ENCODE results near the gene ESAM. TPM values are rescaled to one million over a fixed set of nuclear protein-coding genes. Genes with fewer than 3 reads are reported as not detected.

ESAM gene
- total RNA-seq, 1 experiment from 2014 or later: 0.66 TPM

DNA sequence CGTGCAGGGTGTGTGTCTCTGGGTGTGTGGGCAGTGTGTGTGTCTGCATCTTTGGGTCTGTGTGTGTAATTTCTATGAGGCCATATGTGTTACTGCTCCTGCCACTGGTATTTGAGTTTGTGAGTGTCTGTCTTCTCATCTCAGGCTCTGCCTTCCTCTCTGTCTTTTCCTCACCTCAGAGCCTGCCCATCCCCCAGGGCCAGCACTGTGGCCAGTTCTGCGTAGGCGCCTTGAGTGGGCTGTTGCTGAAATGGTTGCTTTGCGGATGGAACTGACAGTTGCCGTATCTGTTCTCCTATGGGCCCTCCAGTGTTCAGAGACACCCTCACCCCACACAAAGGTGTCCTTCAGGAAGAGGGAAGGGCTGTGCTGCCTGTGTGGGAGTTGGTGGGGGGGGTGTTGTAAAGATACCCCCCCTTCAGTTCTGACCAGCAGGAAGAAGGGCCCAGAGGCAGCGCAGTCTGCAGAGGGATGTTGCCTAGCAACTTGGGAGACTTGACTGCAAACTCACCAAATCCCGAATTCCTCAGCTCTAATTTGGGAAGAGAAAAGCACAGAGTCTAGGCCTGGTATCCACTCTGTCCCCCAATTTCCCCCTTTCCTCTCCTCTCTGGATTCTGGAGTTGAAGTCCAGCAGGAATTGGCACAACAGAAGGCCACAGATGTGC is 24.3 kb downstream of the ESAM start:
- no peak for DNase-seq (ENCODE audit: low read depth)

DNA sequence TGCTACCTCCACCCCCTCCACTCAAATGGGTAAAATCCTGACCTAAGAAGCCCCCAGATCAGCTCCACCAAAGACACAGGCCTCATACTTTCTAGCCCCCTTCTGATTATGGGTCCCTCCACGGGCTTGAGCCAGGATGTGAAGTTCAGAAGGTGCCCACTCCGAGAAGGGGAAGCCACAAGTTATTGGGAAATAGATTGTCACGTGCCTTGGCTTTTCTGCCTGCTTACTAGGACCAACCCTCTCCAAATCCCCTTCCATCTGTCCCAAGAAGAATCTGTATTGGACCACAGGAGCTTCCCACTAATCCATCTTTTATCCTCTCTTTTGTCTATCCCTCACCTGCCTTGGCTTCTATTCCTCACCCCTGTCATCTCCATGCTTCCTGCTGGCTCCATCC is 25.4 kb downstream of the ESAM start:
- no peak for DNase-seq (ENCODE audit: low read depth)

DNA sequence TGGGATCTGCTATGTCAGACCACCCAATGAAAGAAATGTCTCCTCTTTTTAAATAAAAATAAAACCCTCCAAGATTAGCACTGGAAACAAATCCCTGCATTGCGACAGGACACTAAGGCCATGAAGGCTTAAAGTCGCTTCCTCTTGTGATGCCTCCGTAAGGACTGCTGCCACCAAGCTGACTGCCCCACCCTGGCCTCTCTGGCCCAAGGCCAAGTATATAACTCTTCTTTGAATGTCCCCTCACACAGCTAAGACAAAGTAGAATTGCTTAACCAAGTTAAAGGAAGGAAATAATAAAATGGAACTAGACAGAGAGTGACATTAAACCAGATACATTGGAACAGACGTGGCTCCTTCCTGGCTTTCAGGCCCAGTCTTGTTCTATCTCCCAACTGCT is 29.9 kb downstream of the ESAM start:
- no peak for DNase-seq (ENCODE audit: low read depth)

DNA sequence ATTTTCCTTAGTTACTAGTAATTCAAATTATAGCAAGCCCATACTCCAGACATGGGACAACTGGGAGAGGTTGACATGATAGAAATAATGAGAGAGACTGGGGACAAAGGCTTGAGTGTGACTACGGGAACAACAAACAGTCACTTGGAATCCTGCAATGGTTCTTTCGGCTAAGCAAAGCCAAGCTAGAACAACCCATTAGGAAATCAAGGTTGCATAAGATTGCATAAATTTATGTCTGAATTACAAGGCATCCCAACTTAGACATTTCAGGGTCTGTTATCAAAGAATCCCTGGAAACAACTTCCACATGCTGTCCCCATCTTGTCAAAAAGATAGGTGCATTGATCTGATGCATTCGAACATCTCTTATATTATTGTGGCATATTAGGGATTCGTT is 32.5 kb downstream of the ESAM start:
- no peak for DNase-seq (ENCODE audit: low read depth)

DNA sequence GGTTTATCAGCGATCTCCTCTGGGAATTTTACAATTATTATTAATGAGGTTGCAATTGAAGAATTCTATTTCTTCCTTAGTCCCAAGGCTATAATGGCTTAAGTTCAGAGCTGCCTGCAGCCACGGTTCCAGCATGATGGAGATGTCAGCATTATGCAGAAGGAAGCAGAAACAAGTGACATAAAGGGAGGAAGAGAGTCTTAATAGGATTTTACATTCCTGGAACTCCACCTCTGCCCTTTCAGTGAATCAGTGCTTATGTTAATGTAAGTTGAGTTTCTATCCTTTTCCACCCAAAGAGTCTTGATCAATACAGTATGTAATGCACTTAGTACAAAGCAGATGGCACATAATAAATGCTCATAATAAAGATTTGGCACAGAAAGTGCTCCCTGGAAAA is 34.0 kb downstream of the ESAM start:
- DNase-seq (ENCODE audit: low read depth): no peak

- DNase-seq (ENCODE audit: low read depth): no peak
These were observed 34.6 kb downstream of the ESAM start for GRCh38 chr11:124727474-124727873.

DNA sequence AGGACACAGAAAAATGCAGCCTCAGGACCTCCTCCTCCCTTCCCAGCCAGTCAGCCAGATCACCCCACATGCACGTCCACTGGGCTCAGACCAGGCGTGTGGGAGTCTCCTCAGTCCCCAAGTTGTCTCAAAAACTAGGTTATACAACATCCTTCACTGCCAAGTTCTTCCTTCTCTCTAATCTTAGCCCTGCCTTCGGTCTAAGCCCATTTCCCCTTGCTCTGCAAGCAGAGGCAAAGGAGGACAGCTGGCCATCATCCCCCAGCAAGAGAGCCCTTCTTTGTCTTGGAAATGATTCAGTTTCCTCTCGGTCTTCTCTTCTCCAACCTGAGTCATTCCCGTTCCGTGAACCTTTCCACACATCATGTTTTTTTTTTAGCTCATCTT is 36.4 kb downstream of the ESAM start:
- DNase-seq (ENCODE audit: low read depth): peak; percentile 92

- no peak for DNase-seq (ENCODE audit: low read depth)
These were observed 36.9 kb downstream of the ESAM start for GRCh38 chr11:124724979-124725718.

DNA sequence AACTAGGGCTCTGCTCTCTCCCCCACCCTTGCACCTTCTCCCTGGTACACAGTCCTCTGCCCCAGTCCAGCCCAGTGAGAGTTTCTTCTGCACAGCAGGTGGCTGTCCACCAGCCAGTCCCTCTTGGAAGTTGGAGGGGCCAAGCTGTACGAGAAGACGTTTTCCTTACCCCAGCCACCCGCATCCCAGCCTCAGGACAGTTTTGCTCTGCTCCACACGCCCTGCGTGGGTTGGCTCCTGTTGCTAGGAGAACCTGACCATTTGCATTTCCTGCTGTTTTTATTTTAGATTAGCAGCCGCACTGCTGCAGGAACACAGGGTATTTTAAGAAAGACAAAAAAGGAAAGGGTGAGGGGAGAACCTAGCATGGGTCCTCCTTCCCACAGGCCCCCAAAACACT is 39.9 kb downstream of the ESAM start:
- DNase-seq (ENCODE audit: low read depth): no peak

- no peak for DNase-seq (ENCODE audit: low read depth)
These were observed 42.6 kb downstream of the ESAM start for GRCh38 chr11:124719534-124719933.

- DNase-seq (ENCODE audit: low read depth): no peak
These were observed 43.3 kb downstream of the ESAM start for GRCh38 chr11:124718801-124719200.

- DNase-seq (ENCODE audit: low read depth): peak; percentile 54
These were observed 44.1 kb downstream of the ESAM start for GRCh38 chr11:124717786-124718651.

DNA sequence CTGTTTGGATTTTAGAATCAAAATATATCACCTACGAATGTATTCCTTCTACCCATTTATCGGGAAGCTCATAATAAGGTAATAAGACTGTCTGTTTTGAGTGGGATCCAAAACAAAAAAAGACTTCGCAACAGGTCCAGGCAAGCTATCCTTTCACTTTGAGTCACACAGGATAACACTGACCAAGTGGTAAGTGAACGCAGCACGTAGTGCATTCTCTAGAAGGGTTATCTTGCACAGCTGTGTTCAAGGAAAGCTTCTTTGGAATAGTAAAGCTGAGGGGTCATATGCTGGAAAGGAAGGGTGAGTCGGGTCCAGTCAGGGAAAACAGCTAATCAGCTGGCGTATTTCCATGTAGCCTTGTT is 44.7 kb downstream of the ESAM start:
- no peak for DNase-seq (ENCODE audit: low read depth)

DNA sequence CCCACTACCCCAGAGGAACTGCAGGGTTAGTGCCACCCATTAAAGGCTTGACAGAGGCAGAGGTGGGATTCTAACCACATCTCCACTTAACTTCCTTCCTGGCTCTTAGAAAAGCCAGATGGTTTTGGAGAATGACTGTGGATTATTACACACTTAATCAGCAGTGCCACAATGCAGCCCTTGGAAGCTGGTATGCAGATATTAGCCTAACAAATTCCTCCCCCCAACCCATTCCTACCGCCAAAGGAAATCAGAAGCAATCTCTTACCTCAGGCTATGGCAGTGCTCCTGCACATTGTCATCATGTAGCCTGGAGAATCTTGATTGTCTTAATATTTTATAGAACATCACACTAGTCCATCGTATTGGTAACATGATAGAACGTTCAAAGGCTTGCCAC is 45.5 kb downstream of the ESAM start:
- peak; percentile 67 for DNase-seq (ENCODE audit: low read depth)

DNA sequence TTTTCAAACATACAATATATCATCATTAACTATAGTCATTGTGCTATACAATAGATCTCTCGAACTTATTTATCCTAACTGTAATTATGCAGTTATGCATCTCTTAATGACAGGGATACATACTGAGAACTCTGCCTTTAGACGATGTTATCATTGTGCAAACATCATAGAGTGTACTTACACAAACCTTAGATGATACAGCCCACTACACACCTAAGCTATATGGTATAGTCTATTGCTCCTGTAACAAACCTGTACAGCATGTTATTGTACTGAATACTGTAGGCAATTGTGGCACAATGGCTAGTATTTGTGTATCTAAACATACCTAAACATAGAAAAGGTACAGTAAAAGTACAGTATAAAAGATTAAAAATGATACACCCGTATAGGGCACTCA is 49.7 kb downstream of the ESAM start:
- DNase-seq (ENCODE audit: low read depth): no peak

GRCh38 chr11:124707829-124708228 is 54.3 kb downstream of the ESAM start:
- peak; percentile 27 for DNase-seq (ENCODE audit: low read depth)

Other genes with a start within 250 kb of the ESAM start
- gene OR8B12, start 218.6 kb downstream of the ESAM start, total RNA-seq (2014; rRNA removed; shearing (Covaris generic)): not detected in 2 replicates
- gene OR8A1, start 192.3 kb downstream of the ESAM start, total RNA-seq (2014; rRNA removed; shearing (Covaris generic)): not detected in 2 replicates
- gene PANX3, start 150.9 kb downstream of the ESAM start, total RNA-seq (2014; rRNA removed; shearing (Covaris generic)): not detected in 2 replicates
- gene TBRG1, start 139.4 kb downstream of the ESAM start, total RNA-seq (2014; rRNA removed; shearing (Covaris generic)): 42.9 and 52.7 TPM in 2 replicates
- 4.3 and 5.5 TPM in 2 replicates for gene SIAE, start 88.6 kb downstream of the ESAM start, total RNA-seq (2014; rRNA removed; shearing (Covaris generic))
- gene SPA17, start 88.4 kb downstream of the ESAM start, total RNA-seq (2014; rRNA removed; shearing (Covaris generic)): 17.4 and 17.7 TPM in 2 replicates
- gene NRGN, start 22.3 kb downstream of the ESAM start, total RNA-seq (2014; rRNA removed; shearing (Covaris generic)): 9.1 and 17.5 TPM in 2 replicates
- not detected in 2 replicates for gene VSIG2, start 10.0 kb downstream of the ESAM start, total RNA-seq (2014; rRNA removed; shearing (Covaris generic))
- 13.7 and 14.5 TPM in 2 replicates for gene MSANTD2, start 38.1 kb upstream of the ESAM start, total RNA-seq (2014; rRNA removed; shearing (Covaris generic))
- 20.5 and 24.5 TPM in 2 replicates for gene ROBO3, start 103.1 kb upstream of the ESAM start, total RNA-seq (2014; rRNA removed; shearing (Covaris generic))
- 21.1 and 25.0 TPM in 2 replicates for gene ROBO4, start 135.6 kb upstream of the ESAM start, total RNA-seq (2014; rRNA removed; shearing (Covaris generic))
- gene HEPN1, start 157.0 kb upstream of the ESAM start, total RNA-seq (2014; rRNA removed; shearing (Covaris generic)): 0.05 TPM in 1 of 2 replicates, not detected in the other
- gene HEPACAM, start 173.8 kb upstream of the ESAM start, total RNA-seq (2014; rRNA removed; shearing (Covaris generic)): 0.29 TPM in 1 of 2 replicates, not detected in the other
- 7.4 and 8.1 TPM in 2 replicates for gene CCDC15, start 191.9 kb upstream of the ESAM start, total RNA-seq (2014; rRNA removed; shearing (Covaris generic))